Lung (tissue), 12 donors: ENCODE results near the gene RNASEH2B. TPM values are rescaled to one million over a fixed set of nuclear protein-coding genes. Genes with fewer than 3 reads are reported as not detected.

Experiments
- ATAC-seq: fragments of 200-7000 bp; cut with Tn5 transposase; one replicate; pipeline ENCODE4 v1.9.1; 2020; ENCODE audit warnings: moderate number of reproducible peaks; ENCODE audit not compliant: insufficient read depth, low FRiP score
- DNase-seq, 3 donors: peaks; one replicate each; pipeline ENCODE4 v3.0.0-alpha.2; 2013 to 2017
- H3K27ac ChIP-seq, 2 donors: one replicate each; pipeline ENCODE4 v1.5.1; 2013; ENCODE audit warnings: mild to moderate bottlenecking in 2 of 2, moderate library complexity in 2 of 2, control low read depth in 1 of 2, inconsistent platforms in 1 of 2, low read depth in 1 of 2, low read length in 1 of 2
- H3K27me3 ChIP-seq, 3 donors: one replicate each; pipeline ENCODE4 v1.5.1; 2013; ENCODE audit warnings: low read length in 2 of 3; ENCODE audit not compliant: control insufficient read depth in 3 of 3, insufficient read depth in 3 of 3
- H3K36me3 ChIP-seq, 4 donors: one replicate each; pipeline ENCODE4 v1.5.1; 2013; ENCODE audit warnings: low read length in 4 of 4, mild to moderate bottlenecking in 1 of 4, moderate library complexity in 1 of 4; ENCODE audit not compliant: control insufficient read depth in 4 of 4, insufficient read depth in 4 of 4
- H3K4me1 ChIP-seq, 5 donors: one replicate each; pipeline ENCODE4 v1.5.1; 2013; ENCODE audit warnings: low read length in 5 of 5, mild to moderate bottlenecking in 2 of 5, moderate library complexity in 1 of 5; ENCODE audit not compliant: control insufficient read depth in 5 of 5, insufficient read depth in 5 of 5
- H3K4me3 ChIP-seq: one replicate; pipeline ENCODE4 v1.5.1; 2013; ENCODE audit warnings: mild to moderate bottlenecking, control low read depth, moderate library complexity
- H3K9ac ChIP-seq, 2 donors: one replicate each; pipeline ENCODE4 v1.5.1; 2013; ENCODE audit warnings: low read length in 2 of 2, control low read depth in 1 of 2; ENCODE audit not compliant: insufficient read depth in 1 of 2
- H3K9me3 ChIP-seq, 4 donors: one replicate each; pipeline ENCODE4 v1.5.1; 2013; ENCODE audit warnings: low read length in 3 of 4, mild to moderate bottlenecking in 1 of 4, moderate library complexity in 1 of 4; ENCODE audit not compliant: control insufficient read depth in 4 of 4, insufficient read depth in 3 of 4
- WGBS, 2 donors: extraction: QIAGEN DNeasy Blood & Tissue Kit; methylation state at CpG; one replicate each; pipeline ENCODE4 v1.1.7; 2013; 5-methylcytosine and 5-hydroxymethylcytosine counted together
- polyA plus RNA-seq, 2 donors: library from polyadenylated mRNA; stranded (reverse); fragments of 200-250 nt; gene quantifications; one replicate each; pipeline ENCODE4 v1.2.1, GENCODE V29; 2013
- total RNA-seq, 2 donors: library from RNA; depleted of rRNA in 1 of 2; stranded (reverse); fragments of >200 nt in 1 of 2; gene quantifications; one replicate each; pipeline ENCODE4 v1.2.1, GENCODE V29; 2014 to 2021
- TF ChIP-seq, protein P1 (sequence below): IDR thresholded peaks from 2 replicates; pipeline ENCODE4 v1.5.1; 2012; ENCODE audit warnings: mild to moderate bottlenecking; ENCODE audit errors: control extremely low read depth, extremely low read depth
- donor health status: control.
- donor health status: control.
- donor health status: Bipolar disorder and iron deficiency.
- donor health status: healthy.
- donor health status: DM: yes; HTN: yes; CAD: no.

RNASEH2B gene
- total and polyA plus RNA-seq, 4 donors = 29.6 to 115 (median 57.8) TPM

DNA sequence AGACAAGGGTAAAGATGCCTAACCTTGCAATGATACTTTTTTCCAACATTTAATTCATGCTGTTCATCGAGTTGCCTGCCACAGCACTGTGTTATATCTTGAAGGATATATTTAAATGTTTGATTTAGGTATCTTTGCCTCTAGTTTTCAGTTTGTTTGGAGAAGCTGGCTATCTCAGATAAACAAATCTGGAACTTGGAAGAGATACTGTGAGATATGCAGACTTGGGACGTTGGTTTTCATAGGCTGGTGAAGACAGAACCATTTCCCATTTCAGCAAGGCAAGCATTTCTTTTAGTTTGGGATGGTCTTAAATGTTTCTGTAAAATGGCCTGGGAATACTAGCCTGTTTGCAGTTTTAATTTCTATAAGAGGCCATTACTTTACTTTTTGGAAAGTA is 3.3 kb downstream of the RNASEH2B start:
- no peak overlapping the region for H3K27ac ChIP-seq
- ATAC-seq = no peak
- no peaks in the 10 kb centered on the region for H3K36me3 ChIP-seq

DNA sequence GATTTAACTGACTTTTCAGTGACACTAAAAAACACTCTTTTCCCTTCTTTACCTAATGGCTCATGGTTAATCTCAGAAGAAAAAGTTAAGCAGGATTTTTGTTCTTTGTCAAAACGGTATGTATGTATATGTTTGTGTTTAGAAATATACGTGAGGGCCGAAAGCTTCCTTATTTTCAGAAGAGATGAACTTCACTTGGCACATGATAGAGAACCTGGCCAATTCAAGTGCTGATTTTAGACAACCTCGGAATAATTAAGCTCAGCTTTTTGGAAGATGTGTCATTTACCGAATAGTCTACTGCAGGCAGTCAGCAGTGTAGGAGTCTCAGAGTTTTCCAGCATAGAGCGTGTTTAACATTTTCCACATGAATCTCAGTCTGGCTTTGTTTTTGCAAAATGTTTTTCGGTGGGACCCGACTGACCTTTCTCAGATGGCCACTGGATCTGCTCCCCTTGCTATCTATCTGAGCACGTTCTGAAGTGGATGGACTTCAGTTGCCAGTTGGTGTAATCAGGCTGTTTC is 4.6 kb downstream of the RNASEH2B start:
- Histone ChIP-seq H3K27me3 (no peaks in the 10 kb centered on the region), H3K36me3 (no peaks in the 10 kb centered on the region), H3K4me1 (peaks cover 15 to 68% (median 19%) of the 10 kb centered on the region in 5 donors), H3K9ac (peak overlapping the region in 1 of 2 donors; percentile 74), H3K27ac (no peak overlapping the region), H3K4me3 (no peak overlapping the region), H3K9me3 (no peaks in the 10 kb centered on the region)
- TF ChIP-seq, protein P1, sequence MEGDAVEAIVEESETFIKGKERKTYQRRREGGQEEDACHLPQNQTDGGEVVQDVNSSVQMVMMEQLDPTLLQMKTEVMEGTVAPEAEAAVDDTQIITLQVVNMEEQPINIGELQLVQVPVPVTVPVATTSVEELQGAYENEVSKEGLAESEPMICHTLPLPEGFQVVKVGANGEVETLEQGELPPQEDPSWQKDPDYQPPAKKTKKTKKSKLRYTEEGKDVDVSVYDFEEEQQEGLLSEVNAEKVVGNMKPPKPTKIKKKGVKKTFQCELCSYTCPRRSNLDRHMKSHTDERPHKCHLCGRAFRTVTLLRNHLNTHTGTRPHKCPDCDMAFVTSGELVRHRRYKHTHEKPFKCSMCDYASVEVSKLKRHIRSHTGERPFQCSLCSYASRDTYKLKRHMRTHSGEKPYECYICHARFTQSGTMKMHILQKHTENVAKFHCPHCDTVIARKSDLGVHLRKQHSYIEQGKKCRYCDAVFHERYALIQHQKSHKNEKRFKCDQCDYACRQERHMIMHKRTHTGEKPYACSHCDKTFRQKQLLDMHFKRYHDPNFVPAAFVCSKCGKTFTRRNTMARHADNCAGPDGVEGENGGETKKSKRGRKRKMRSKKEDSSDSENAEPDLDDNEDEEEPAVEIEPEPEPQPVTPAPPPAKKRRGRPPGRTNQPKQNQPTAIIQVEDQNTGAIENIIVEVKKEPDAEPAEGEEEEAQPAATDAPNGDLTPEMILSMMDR = no peak
- WGBS, 2 donors = 57 to 65% methylated on average over 9 of the region's 9 CpGs
- DNase-seq (peak in 2 of 3 donors; percentile 38 to 40), ATAC-seq (no peak)

More for the DNA sequence above, 3.3 kb downstream of the RNASEH2B start:
- TF ChIP-seq, protein P1 = no peak
- Histone ChIP-seq H3K4me1 (peaks cover 8 to 67% (median 19%) of the 10 kb centered on the region in 5 donors), H3K27me3 (no peaks in the 10 kb centered on the region), H3K9me3 (no peaks in the 10 kb centered on the region), H3K4me3 (no peak overlapping the region), H3K9ac (peak overlapping the region in 1 of 2 donors; percentile 72)
- WGBS, 2 donors = 22 to 37% methylated on average over 2 of the region's 2 CpGs
- peak in 2 of 3 donors; percentile 51 to 63 for DNase-seq

DNA sequence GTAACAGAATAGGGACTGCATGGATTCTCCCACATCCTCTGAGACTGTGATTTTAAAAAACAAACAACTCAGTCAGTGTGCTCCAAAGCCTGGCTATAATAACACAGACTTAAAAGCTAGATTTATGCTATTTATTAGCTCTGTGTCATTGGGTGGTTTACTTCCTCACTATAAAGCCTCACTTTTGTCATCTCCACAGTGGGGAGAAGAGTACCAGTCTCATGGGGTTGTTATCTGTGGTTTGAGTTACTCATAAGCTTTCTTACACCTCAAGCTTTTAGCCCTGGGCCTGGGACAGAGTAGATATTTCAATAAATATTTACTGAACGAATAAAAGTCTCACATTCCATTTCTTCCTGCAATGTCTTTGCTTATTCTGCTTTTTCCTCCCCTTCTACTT is 5.3 kb downstream of the RNASEH2B start:
- Histone ChIP-seq H3K4me1 (peaks cover 15 to 68% (median 19%) of the 10 kb centered on the region in 5 donors), H3K27ac (peak overlapping the region in 1 of 2 donors; percentile 23), H3K9me3 (no peaks in the 10 kb centered on the region), H3K27me3 (no peaks in the 10 kb centered on the region), H3K36me3 (no peaks in the 10 kb centered on the region), H3K4me3 (no peak overlapping the region), H3K9ac (peak overlapping the region in 1 of 2 donors; percentile 74)
- TF ChIP-seq, protein P1 = no peak
- 43 to 59% methylated on average over 1 of the region's 1 CpG for WGBS, 2 donors
- no peak for DNase-seq
- ATAC-seq = no peak

DNA sequence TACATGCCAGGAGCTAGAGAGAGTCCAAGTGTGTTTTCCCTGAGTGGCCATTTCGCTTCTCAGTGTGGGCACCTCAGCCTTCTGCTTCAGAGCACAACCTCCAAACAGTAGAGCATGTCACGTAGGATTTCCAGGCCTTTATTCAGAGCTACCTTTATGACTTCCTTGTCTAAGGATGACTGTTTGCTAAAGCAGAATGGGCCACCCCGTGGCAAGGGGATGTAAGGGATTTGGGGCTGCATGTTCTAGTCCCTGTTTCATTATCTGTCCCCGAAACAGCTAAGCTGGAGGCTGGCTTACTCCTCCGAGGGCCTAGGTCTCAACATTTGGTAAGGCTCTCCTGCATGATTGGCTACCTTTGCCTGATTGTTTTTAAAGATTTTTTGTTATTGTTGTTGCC is 6.0 kb downstream of the RNASEH2B start:
- Histone ChIP-seq H3K36me3 (no peaks in the 10 kb centered on the region), H3K9me3 (no peaks in the 10 kb centered on the region), H3K4me1 (peaks cover 15 to 64% (median 19%) of the 10 kb centered on the region in 5 donors), H3K27me3 (no peaks in the 10 kb centered on the region), H3K4me3 (no peak overlapping the region), H3K9ac (peak overlapping the region in 1 of 2 donors; percentile 43), H3K27ac (no peak overlapping the region)
- 60 to 75% methylated on average over 5 of the region's 5 CpGs for WGBS, 2 donors
- DNase-seq = no peak
- ATAC-seq = no peak
- TF ChIP-seq, protein P1 = no peak
